SH-SY5Y (cell line): ENCODE results near the gene ZSCAN30.

Source experiments
- GATA2 ChIP-seq: IDR thresholded peaks from 2 replicates; pipeline ENCODE4 v1.6.1; 2011; ENCODE audit warnings: mild to moderate bottlenecking, low read depth, low read length
- GATA3 ChIP-seq: IDR thresholded peaks from 2 replicates; pipeline ENCODE4 v1.6.1; 2011; ENCODE audit warnings: low read depth, mild to moderate bottlenecking, low read length, moderate library complexity

GRCh38 chr18:35284841-35285240 lies 5.2 kb downstream of the ZSCAN30 start:
- no peak for TF ChIP-seq GATA2
- TF ChIP-seq GATA3 = no peak
